B cell (primary cell): ENCODE data around the gene KRT82. TPM values are rescaled to one million over a fixed set of nuclear protein-coding genes. Genes with fewer than 3 reads are reported as not detected.

Experiments used
- ATAC-seq: fragments of 200-7000 bp; cut with Tn5 transposase; one replicate; pipeline ENCODE4 v1.10.0; 2021; ENCODE audit warnings: low read depth, mild to moderate bottlenecking, moderate number of reproducible peaks, moderate library complexity
- CTCF ChIA-PET: fragments of 350-600 bp; sonication (Branson Sonifier 250); formaldehyde crosslinking; loops from one replicate; lab custom pipeline; 2021; ENCODE audit warnings: antibody characterized with exemption, inconsistent platforms; lab: Charles Lee
- POLR2A ChIA-PET: fragments of 350-600 bp; sonication (Branson Sonifier 250); formaldehyde crosslinking; loops from one replicate; lab custom pipeline; 2021; ENCODE audit warnings: antibody characterized with exemption; lab: Charles Lee
- DNase-seq: peaks from one replicate; pipeline ENCODE4 v3.0.0; 2013
- H2AFZ ChIP-seq: 2 replicates; pipeline ENCODE4 v1.6.1; 2012; ENCODE audit warnings: mild to moderate bottlenecking, low read depth, low read length; ENCODE audit not compliant: insufficient read depth, poor library complexity, severe bottlenecking
- H3K27ac ChIP-seq, 2 donors: 1 replicate in 1 of 2; 2 replicates in 1 of 2; pipeline ENCODE4 v1.5.1; 2012 to 2013; ENCODE audit warnings: low read length in 2 of 2, mild to moderate bottlenecking in 2 of 2, moderate library complexity in 1 of 2
- H3K27me3 ChIP-seq, 4 experiments: fragments of 200-600 bp in 1 of 4; sonication (generic) in 1 of 4; replicated peaks in 1 of 4; 1 replicate in 2 of 4; 2 replicates in 2 of 4; pipeline versions ENCODE4 v1.6.1 to v1.7.0; 2013 to 2016; ENCODE audit warnings: low read length in 3 of 4, mild to moderate bottlenecking in 2 of 4, mixed read lengths in 1 of 4, moderate library complexity in 1 of 4; ENCODE audit not compliant: insufficient read depth in 4 of 4, control insufficient read depth in 3 of 4; ENCODE audit errors: control extremely low read depth in 1 of 4
- H3K36me3 ChIP-seq, 2 experiments: replicated peaks in 1 of 2; 1 replicate in 1 of 2; 2 replicates in 1 of 2; pipeline versions ENCODE4 v1.6.1 to v1.7.1; 2013; ENCODE audit warnings: low read length in 1 of 2; ENCODE audit not compliant: insufficient read depth in 2 of 2, control insufficient read depth in 1 of 2; ENCODE audit errors: control extremely low read depth in 1 of 2, extremely low read depth in 1 of 2
- H3K4me1 ChIP-seq, 2 donors: fragments of 200-600 bp in 1 of 2; sonication (generic) in 1 of 2; 1 replicate in 1 of 2; 2 replicates in 1 of 2; pipeline versions ENCODE4 v1.5.1 to v1.6.1; 2013 to 2017; ENCODE audit warnings: low read length in 2 of 2; ENCODE audit not compliant: control insufficient read depth in 2 of 2, insufficient read depth in 2 of 2
- H3K4me2 ChIP-seq: replicated peaks from 2 replicates; pipeline ENCODE3; 2012; ENCODE audit warnings: mild to moderate bottlenecking, low read depth, low read length; ENCODE audit not compliant: poor library complexity, severe bottlenecking
- H3K4me3 ChIP-seq, 5 experiments: fragments of 200-600 bp in 1 of 5; sonication (generic) in 1 of 5; 1 replicate in 3 of 5; 2 replicates in 2 of 5; pipeline versions ENCODE4 v1.5.1 to v1.7.0; 2011 to 2016; ENCODE audit warnings: low read length in 4 of 5, mild to moderate bottlenecking in 4 of 5, low read depth in 2 of 5, control low read depth in 1 of 5, moderate library complexity in 1 of 5; ENCODE audit not compliant: insufficient read depth in 1 of 5; ENCODE audit errors: control extremely low read depth in 1 of 5, extremely low read depth in 1 of 5
- H3K79me2 ChIP-seq: fragments of 200-600 bp; sonication (generic); one replicate; pipeline ENCODE4 v1.6.0; 2016; ENCODE audit warnings: low read length; ENCODE audit not compliant: control insufficient read depth, insufficient read depth
- H3K9ac ChIP-seq: fragments of 200-600 bp; sonication (generic); 2 replicates; pipeline ENCODE4 v1.6.1; 2017; ENCODE audit warnings: mild to moderate bottlenecking, low read length, moderate library complexity
- H3K9me3 ChIP-seq, 3 donors: one replicate each; pipeline versions ENCODE4 v1.6.1 to v1.7.1; 2013; ENCODE audit warnings: low read length in 2 of 3; ENCODE audit not compliant: control insufficient read depth in 2 of 3, insufficient read depth in 1 of 3; ENCODE audit errors: control extremely low read depth in 1 of 3
- H4K20me1 ChIP-seq: 2 replicates; pipeline ENCODE4 v1.6.0; 2012; ENCODE audit warnings: mild to moderate bottlenecking, low read length; ENCODE audit not compliant: insufficient read depth, control insufficient read depth, poor library complexity, severe bottlenecking
- H3K27ac Mint-ChIP-seq: one replicate; pipeline ENCODE4 v1.8.0; 2021; ENCODE audit warnings: mixed read lengths
- H3K27me3 Mint-ChIP-seq: one replicate; pipeline ENCODE4 v1.8.0; 2021; ENCODE audit warnings: mixed read lengths
- H3K4me1 Mint-ChIP-seq: one replicate; pipeline ENCODE4 v1.8.0; 2021; ENCODE audit warnings: mixed read lengths
- H3K4me3 Mint-ChIP-seq: one replicate; pipeline ENCODE4 v1.8.0; 2021; ENCODE audit warnings: mixed read lengths
- H3K9me3 Mint-ChIP-seq: one replicate; pipeline ENCODE4 v1.8.0; 2022; ENCODE audit warnings: mixed read lengths; ENCODE audit not compliant: insufficient read depth
- EZH2 ChIP-seq: IDR thresholded peaks from 2 replicates; pipeline ENCODE4 v1.6.1; 2012; ENCODE audit warnings: borderline replicate concordance, low read depth, mild to moderate bottlenecking, moderate library complexity, low read length; ENCODE audit not compliant: insufficient read depth, poor library complexity, severe bottlenecking
- WGBS: methylation state at CpG from one replicate; pipeline ENCODE4 v1.1.5; 2013; ENCODE audit warnings: missing lambda C conversion rate; ENCODE audit not compliant: insufficient coverage; 5-methylcytosine and 5-hydroxymethylcytosine counted together
- intact Hi-C: fragments of 100-400 bp; cut with micrococcal nuclease; formaldehyde crosslinking; loops from one replicate; pipeline ENCODE4 v1.10.0; 2022
- polyA plus RNA-seq: library from polyadenylated mRNA; depleted of rRNA; stranded (reverse); fragments of >200 nt; gene quantifications from 2 replicates; pipeline ENCODE4 v1.2.3, GENCODE V29; 2012
- total RNA-seq, 2 donors: library from RNA; stranded (reverse); fragments of 120-200 nt in 1 of 2; gene quantifications; 1 replicate in 1 of 2; 2 replicates in 1 of 2; pipeline versions ENCODE4 v1.2.3 to v1.2.4, GENCODE V29; 2013 to 2022
- TF ChIP-seq, protein P1 (sequence below): fragments of 200-600 bp; IDR thresholded peaks from one replicate; pipeline ENCODE4 v1.8.0; 2022; ENCODE audit warnings: antibody characterized with exemption, mild to moderate bottlenecking

KRT82 gene
- total and polyA plus RNA-seq, 2 donors (not counting 1 experiment from before 2014, with no cell fraction given): not detected

DNA sequence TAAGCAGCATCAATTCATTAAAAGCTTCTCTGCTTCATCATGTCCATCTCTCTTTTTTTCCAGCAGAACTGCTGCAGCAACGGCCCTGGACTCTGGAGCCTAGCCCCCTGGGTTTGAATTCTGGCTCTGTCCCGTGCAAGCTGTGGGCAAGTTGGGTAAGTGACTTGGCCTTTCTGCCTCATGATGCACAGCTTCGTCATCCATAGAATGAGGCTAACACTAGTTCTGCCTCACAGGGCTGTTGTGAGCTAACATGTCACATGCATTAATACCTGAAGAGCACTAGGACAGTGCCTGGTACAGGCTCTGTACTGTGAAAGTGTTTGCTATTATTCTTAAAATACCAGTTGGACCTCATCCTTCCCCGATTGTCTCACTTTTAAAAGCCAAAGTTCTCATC, 4.2 kb downstream of the KRT82 start:
- Histone ChIP-seq H3K27me3 (peaks cover 0 to 3% (median 0%) of the 10 kb centered on the region in 4 experiments), H3K4me3 (no peak overlapping the region), H3K4me2 (no peak overlapping the region), H3K36me3 (no peaks in the 10 kb centered on the region), H3K4me1 (no peaks in the 10 kb centered on the region), H3K9me3 (no peaks in the 10 kb centered on the region), H3K79me2 (no peaks in the 10 kb centered on the region), H4K20me1 (no peaks in the 10 kb centered on the region), H3K27ac (no peak overlapping the region), H3K9ac (no peak overlapping the region), H2AFZ (no peak overlapping the region)
- intact Hi-C loops: no loop called here
- Mint-ChIP-seq H3K9me3 (no peaks in the 10 kb centered on the region), H3K4me1 (no peaks in the 10 kb centered on the region), H3K27me3 (peaks cover 12% of the 10 kb centered on the region), H3K27ac (no peak overlapping the region), H3K4me3 (no peak overlapping the region)
- ChIA-PET POLR2A (no interaction called here), CTCF (no interaction called here)
- 67% methylated on average over 4 of the region's 4 CpGs for whole genome bisulfite sequencing
- DNase-seq (no peak), ATAC-seq (no peak)
- TF ChIP-seq EZH2: no peak
- TF ChIP-seq, protein P1, sequence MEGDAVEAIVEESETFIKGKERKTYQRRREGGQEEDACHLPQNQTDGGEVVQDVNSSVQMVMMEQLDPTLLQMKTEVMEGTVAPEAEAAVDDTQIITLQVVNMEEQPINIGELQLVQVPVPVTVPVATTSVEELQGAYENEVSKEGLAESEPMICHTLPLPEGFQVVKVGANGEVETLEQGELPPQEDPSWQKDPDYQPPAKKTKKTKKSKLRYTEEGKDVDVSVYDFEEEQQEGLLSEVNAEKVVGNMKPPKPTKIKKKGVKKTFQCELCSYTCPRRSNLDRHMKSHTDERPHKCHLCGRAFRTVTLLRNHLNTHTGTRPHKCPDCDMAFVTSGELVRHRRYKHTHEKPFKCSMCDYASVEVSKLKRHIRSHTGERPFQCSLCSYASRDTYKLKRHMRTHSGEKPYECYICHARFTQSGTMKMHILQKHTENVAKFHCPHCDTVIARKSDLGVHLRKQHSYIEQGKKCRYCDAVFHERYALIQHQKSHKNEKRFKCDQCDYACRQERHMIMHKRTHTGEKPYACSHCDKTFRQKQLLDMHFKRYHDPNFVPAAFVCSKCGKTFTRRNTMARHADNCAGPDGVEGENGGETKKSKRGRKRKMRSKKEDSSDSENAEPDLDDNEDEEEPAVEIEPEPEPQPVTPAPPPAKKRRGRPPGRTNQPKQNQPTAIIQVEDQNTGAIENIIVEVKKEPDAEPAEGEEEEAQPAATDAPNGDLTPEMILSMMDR: no peak

DNA sequence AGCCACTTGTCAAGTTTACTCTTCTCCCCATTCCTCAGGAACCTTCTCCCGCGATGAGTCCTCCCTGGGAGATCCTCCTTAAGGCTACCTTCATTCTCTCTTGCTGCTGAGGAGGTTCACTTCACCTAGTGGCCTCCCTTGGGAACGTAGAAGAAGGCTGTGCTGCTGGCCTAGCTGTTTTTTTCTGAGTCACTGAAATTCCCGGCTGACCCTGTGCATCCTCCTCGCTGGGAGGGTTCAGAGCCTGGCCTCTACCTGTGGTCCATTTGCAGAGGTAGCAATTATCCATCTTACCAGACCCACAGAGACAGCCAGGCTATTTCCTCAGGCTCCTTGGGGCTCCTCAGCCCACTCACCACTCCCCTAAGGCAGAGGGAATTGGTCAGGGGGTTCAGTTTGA, 4.6 kb downstream of the KRT82 start:
- TF ChIP-seq, protein P1: no peak
- TF ChIP-seq EZH2: no peak
- H3K27ac Mint-ChIP-seq: no peak overlapping the region
- DNase-seq: no peak
- Histone ChIP-seq H3K27ac (no peak overlapping the region), H3K9ac (no peak overlapping the region), H2AFZ (no peak overlapping the region), H4K20me1 (no peaks in the 10 kb centered on the region), H3K9me3 (no peaks in the 10 kb centered on the region), H3K79me2 (no peaks in the 10 kb centered on the region), H3K4me2 (no peak overlapping the region), H3K27me3 (peaks cover 0 to 3% (median 0%) of the 10 kb centered on the region in 4 experiments), H3K4me3 (no peak overlapping the region), H3K36me3 (no peaks in the 10 kb centered on the region), H3K4me1 (no peaks in the 10 kb centered on the region)
- ChIA-PET CTCF (no interaction called here), POLR2A (no interaction called here)
- no peak overlapping the region for H3K4me3 Mint-ChIP-seq
- intact Hi-C loops: no loop called here
- ATAC-seq: no peak
- peaks cover 12% of the 10 kb centered on the region for H3K27me3 Mint-ChIP-seq
- WGBS: 83% methylated on average over 5 of the region's 5 CpGs
- no peaks in the 10 kb centered on the region for H3K4me1 Mint-ChIP-seq
- H3K9me3 Mint-ChIP-seq: no peaks in the 10 kb centered on the region
